ENCODE measurements around the gene PDGFA.

PDGFA gene

GRCh38 chr7:556837-557557 is 37.4 kb upstream of the PDGFA start:
- no peak overlapping the region for H3K4me2 ChIP-seq (ENCODE audit: low read length)
- no peak for TF ChIP-seq CTCF (IDR thresholded peaks at IDR 0.05)
- H3K4me1 ChIP-seq = no peaks in the 10 kb centered on the region
- H3K36me3 ChIP-seq (ENCODE audit: control insufficient read depth, insufficient read depth, low read length) = no peaks in the 10 kb centered on the region
- H3K79me2 ChIP-seq = no peaks in the 10 kb centered on the region
- no peak overlapping the region for H3K27ac ChIP-seq
- no peak overlapping the region for H3K9ac ChIP-seq
- no peak overlapping the region for H2AFZ ChIP-seq
- no peaks in the 10 kb centered on the region for H3K9me3 ChIP-seq (ENCODE audit: control insufficient read depth, low read length)
- H3K27me3 ChIP-seq (ENCODE audit: control insufficient read depth, insufficient read depth, low read length) = no peaks in the 10 kb centered on the region
- H3K4me3 ChIP-seq (ENCODE audit: low read depth, low read length) = no peak overlapping the region

- Histone ChIP-seq H3K4me3 (ENCODE audit: low read depth, low read length) (no peak overlapping the region), H3K4me2 (ENCODE audit: low read length) (no peak overlapping the region), H3K79me2 (no peaks in the 10 kb centered on the region), H3K36me3 (ENCODE audit: control insufficient read depth, insufficient read depth, low read length) (no peaks in the 10 kb centered on the region), H3K27ac (no peak overlapping the region), H3K27me3 (ENCODE audit: control insufficient read depth, insufficient read depth, low read length) (no peaks in the 10 kb centered on the region), H3K9ac (no peak overlapping the region), H3K4me1 (no peaks in the 10 kb centered on the region), H3K9me3 (ENCODE audit: control insufficient read depth, low read length) (no peaks in the 10 kb centered on the region), H2AFZ (no peak overlapping the region)
- no peak for TF ChIP-seq CTCF (IDR thresholded peaks at IDR 0.05)
Measured at GRCh38 chr7:556291-556826, 36.7 kb upstream of the PDGFA start.

GRCh38 chr7:555551-556160 is 36.0 kb upstream of the PDGFA start:
- no peaks in the 10 kb centered on the region for H3K27me3 ChIP-seq (ENCODE audit: control insufficient read depth, insufficient read depth, low read length)
- H3K4me2 ChIP-seq (ENCODE audit: low read length) = no peak overlapping the region
- H3K4me3 ChIP-seq (ENCODE audit: low read depth, low read length) = no peak overlapping the region
- H3K9me3 ChIP-seq (ENCODE audit: control insufficient read depth, low read length) = no peaks in the 10 kb centered on the region
- H3K36me3 ChIP-seq (ENCODE audit: control insufficient read depth, insufficient read depth, low read length) = no peaks in the 10 kb centered on the region
- H3K9ac ChIP-seq = no peak overlapping the region
- TF ChIP-seq CTCF (IDR thresholded peaks at IDR 0.05) = no peak
- H2AFZ ChIP-seq = no peak overlapping the region
- no peak overlapping the region for H3K27ac ChIP-seq
- no peaks in the 10 kb centered on the region for H3K4me1 ChIP-seq
- H3K79me2 ChIP-seq = no peaks in the 10 kb centered on the region

- Histone ChIP-seq H3K4me2 (ENCODE audit: low read length) (no peak overlapping the region), H3K79me2 (no peaks in the 10 kb centered on the region), H3K9me3 (ENCODE audit: control insufficient read depth, low read length) (no peaks in the 10 kb centered on the region), H3K27me3 (ENCODE audit: control insufficient read depth, insufficient read depth, low read length) (no peaks in the 10 kb centered on the region), H3K4me1 (no peaks in the 10 kb centered on the region), H3K27ac (no peak overlapping the region), H3K9ac (no peak overlapping the region), H3K36me3 (ENCODE audit: control insufficient read depth, insufficient read depth, low read length) (no peaks in the 10 kb centered on the region), H3K4me3 (ENCODE audit: low read depth, low read length) (no peak overlapping the region), H2AFZ (no peak overlapping the region)
- TF ChIP-seq CTCF (IDR thresholded peaks at IDR 0.05) = no peak
Measured at GRCh38 chr7:553636-554111, 34.0 kb upstream of the PDGFA start.
